Activated CD4-positive, alpha-beta memory T cell treated with anti-CD3 and anti-CD28 coated beads, Interleukin-2, amount 10 ng/mL, durations not matched to agents 7 days and 5 days (primary cell): Measurements from ENCODE around the gene EVI5L. TPM values are rescaled to one million over a fixed set of nuclear protein-coding genes. Genes with fewer than 3 reads are reported as not detected.
"Not testable (repeated sequence)": the region's sequence is repeated elsewhere in the genome, so short reads cannot be mapped to it uniquely, and the experiment has no call there.

Source experiments
- CTCF ChIA-PET: fragments of 350-600 bp; sonication (Branson Sonifier 250); formaldehyde crosslinking; loops from one replicate; lab custom pipeline; 2021; ENCODE audit warnings: antibody characterized with exemption, inconsistent platforms; lab: Charles Lee
- POLR2A ChIA-PET: fragments of 350-600 bp; sonication (Branson Sonifier 250); formaldehyde crosslinking; loops from one replicate; lab custom pipeline; 2021; ENCODE audit warnings: antibody characterized with exemption; lab: Charles Lee
- DNase-seq: peaks from one replicate; pipeline ENCODE4 v3.0.0-alpha.2; 2020
- H3K27ac Mint-ChIP-seq: one replicate; pipeline ENCODE4 v1.8.0; 2021; ENCODE audit warnings: mild to moderate bottlenecking, mixed read lengths
- H3K27me3 Mint-ChIP-seq: one replicate; pipeline ENCODE4 v1.8.0; 2021; ENCODE audit warnings: mixed read lengths
- H3K36me3 Mint-ChIP-seq: one replicate; pipeline ENCODE4 v1.8.0; 2021; ENCODE audit warnings: low read depth, mixed read lengths
- H3K4me1 Mint-ChIP-seq: one replicate; pipeline ENCODE4 v1.8.0; 2021; ENCODE audit warnings: mixed read lengths
- H3K4me3 Mint-ChIP-seq: one replicate; pipeline ENCODE4 v1.8.0; 2021; ENCODE audit warnings: mild to moderate bottlenecking, mixed read lengths
- H3K9me3 Mint-ChIP-seq: one replicate; pipeline ENCODE4 v1.8.0; 2021; ENCODE audit warnings: mixed read lengths
- total RNA-seq, 2 experiments: library from RNA; stranded (reverse); gene quantifications; one replicate each; pipeline ENCODE4 v1.2.3, GENCODE V29; 2021

EVI5L gene
- 1 to 10 TPM; 7.0 to 7.7 TPM for total RNA-seq

DNA sequence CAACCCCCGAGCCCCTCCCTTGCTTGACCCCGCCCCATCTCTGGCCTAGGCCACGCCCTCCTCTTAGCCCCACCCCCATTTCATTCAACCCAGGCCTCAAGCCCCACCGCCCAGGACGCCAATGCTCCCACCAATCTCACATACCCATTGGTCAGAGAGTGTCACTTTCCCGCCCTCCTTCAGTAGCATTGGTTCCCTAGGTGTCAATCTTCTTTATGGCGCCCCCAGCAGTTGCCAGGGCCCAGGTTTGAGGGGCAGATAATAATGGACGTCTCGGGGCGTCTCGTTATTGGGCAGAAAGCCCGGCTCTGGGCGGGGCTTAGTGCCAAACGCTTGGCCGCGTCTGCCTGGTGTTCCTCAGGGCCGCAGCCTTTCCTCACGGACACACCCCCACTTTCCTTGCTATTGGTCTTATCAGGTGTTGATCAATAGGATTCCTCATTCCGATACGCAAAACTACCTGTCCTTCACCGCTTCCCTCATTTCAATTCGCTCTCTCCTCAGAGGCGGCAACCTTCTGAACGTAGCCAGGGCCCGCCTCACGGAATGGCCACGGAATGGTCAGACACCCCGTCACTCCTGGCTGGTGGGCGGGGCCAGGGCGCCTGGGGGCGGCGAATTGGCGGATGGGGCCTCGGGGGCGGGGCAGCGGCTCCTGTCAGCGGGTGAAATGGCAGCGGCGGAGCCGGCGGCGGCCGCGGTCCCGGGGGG is at the start of gene EVI5L:
Gene EVI5L, plus strand, starts transcription at position 658 of the 711 bp plus-strand sequence. CDS start 16,325 bp downstream, outside the sequence.
- H3K4me1 Mint-ChIP-seq, result peaks cover 22% of the 10 kb centered on the region
- peaks cover 6% of the 10 kb centered on the region for H3K27me3 Mint-ChIP-seq
- CTCF ChIA-PET, result interaction anchor here (1.2 kb wide), 2 partner anchors 30 to 261 kb away, joined by 3 to 5 read pairs; no protein-coding TSS in a partner anchor
- peak within 1 kb of the TSS; percentile 80 for H3K4me3 Mint-ChIP-seq
- POLR2A ChIA-PET, result interaction anchor here (1.0 kb wide), 1 partner anchor 308 kb away, joined by 3 read pairs; the partner anchor contains the start of gene MCOLN1
- H3K27ac Mint-ChIP-seq, result peak within 1 kb of the TSS; percentile 82
- H3K36me3 Mint-ChIP-seq, result no peaks in the 10 kb centered on the region
- DNase-seq, result peak; percentile 99
- no peaks in the 10 kb centered on the region for H3K9me3 Mint-ChIP-seq

- DNase-seq, result no peak
- H3K36me3 Mint-ChIP-seq, result no peaks in the 10 kb centered on the region
- H3K27me3 Mint-ChIP-seq, result peaks cover 31% of the 10 kb centered on the region
- ChIA-PET POLR2A (no interaction called here), CTCF (interaction anchor here (2.6 kb wide), 1 partner anchor 100 kb away, joined by 9 read pairs; the partner anchor contains the start of gene TRAPPC5)
- H3K4me1 Mint-ChIP-seq, result no peaks in the 10 kb centered on the region
- no peak overlapping the region for H3K27ac Mint-ChIP-seq
- no peak overlapping the region for H3K4me3 Mint-ChIP-seq
- no peaks in the 10 kb centered on the region for H3K9me3 Mint-ChIP-seq
Measured at GRCh38 chr19:7781157-7781556, 48.9 kb upstream of the EVI5L start.

- no peak for DNase-seq
- Mint-ChIP-seq H3K27ac (no peak overlapping the region), H3K27me3 (peaks cover 38% of the 10 kb centered on the region), H3K4me3 (no peak overlapping the region), H3K4me1 (no peaks in the 10 kb centered on the region), H3K9me3 (no peaks in the 10 kb centered on the region), H3K36me3 (no peaks in the 10 kb centered on the region)
- POLR2A ChIA-PET, result no interaction called here
- CTCF ChIA-PET, result interaction anchor here (0.6 kb wide), 1 partner anchor 215 kb away, joined by 3 read pairs; no protein-coding TSS in a partner anchor
Measured at GRCh38 chr19:7783991-7784423, 46.0 kb upstream of the EVI5L start.

- Mint-ChIP-seq H3K4me3 (no peak overlapping the region), H3K36me3 (no peaks in the 10 kb centered on the region), H3K27ac (no peak overlapping the region), H3K4me1 (no peaks in the 10 kb centered on the region), H3K9me3 (no peaks in the 10 kb centered on the region), H3K27me3 (peaks cover 44% of the 10 kb centered on the region)
- no peak for DNase-seq
- CTCF ChIA-PET, result interaction anchor here (0.6 kb wide), 1 partner anchor 216 kb away, joined by 3 read pairs; no protein-coding TSS in a partner anchor
- POLR2A ChIA-PET, result no interaction called here
Measured at GRCh38 chr19:7784856-7785255, 45.2 kb upstream of the EVI5L start.

DNA sequence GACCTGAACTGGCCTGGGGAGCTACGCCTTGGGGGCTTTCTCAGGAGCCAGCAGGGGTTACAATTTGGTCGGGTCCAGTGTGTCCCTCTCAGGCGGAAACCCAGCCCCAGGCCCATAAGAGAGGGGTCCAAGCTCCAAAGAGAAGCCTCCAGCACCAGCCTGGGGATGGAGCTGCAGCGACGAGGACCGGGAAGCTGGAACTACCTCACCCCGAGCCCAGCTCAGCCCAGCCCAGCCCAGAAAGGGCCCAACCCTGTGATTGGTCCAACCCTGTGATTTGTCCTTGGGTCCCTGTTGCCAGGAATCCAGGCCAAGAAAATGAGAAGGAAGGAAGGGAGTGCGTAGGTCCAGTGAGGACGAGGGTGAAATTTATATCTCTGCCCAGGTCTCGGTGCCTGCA is 42.9 kb upstream of the EVI5L start:
- POLR2A ChIA-PET, result no interaction called here
- no peak for DNase-seq
- no peaks in the 10 kb centered on the region for H3K9me3 Mint-ChIP-seq
- H3K4me1 Mint-ChIP-seq, result no peaks in the 10 kb centered on the region
- no peak overlapping the region for H3K27ac Mint-ChIP-seq
- CTCF ChIA-PET, result interaction anchor here (1.3 kb wide), 1 partner anchor 12 kb away, joined by 4 read pairs; no protein-coding TSS in a partner anchor
- peaks cover 41% of the 10 kb centered on the region for H3K27me3 Mint-ChIP-seq
- no peaks in the 10 kb centered on the region for H3K36me3 Mint-ChIP-seq
- no peak overlapping the region for H3K4me3 Mint-ChIP-seq

GRCh38 chr19:7787602-7788177 is 42.3 kb upstream of the EVI5L start:
- Mint-ChIP-seq H3K36me3 (no peaks in the 10 kb centered on the region), H3K4me1 (no peaks in the 10 kb centered on the region), H3K27me3 (peaks cover 41% of the 10 kb centered on the region), H3K9me3 (no peaks in the 10 kb centered on the region), H3K4me3 (no peak overlapping the region), H3K27ac (no peak overlapping the region)
- CTCF ChIA-PET, result interaction anchor here (1.3 kb wide), 1 partner anchor 11 kb away, joined by 4 read pairs; no protein-coding TSS in a partner anchor
- POLR2A ChIA-PET, result no interaction called here
- no peak for DNase-seq

GRCh38 chr19:7788178-7788932 is 41.7 kb upstream of the EVI5L start:
- Mint-ChIP-seq H3K9me3 (no peaks in the 10 kb centered on the region), H3K27me3 (peaks cover 41% of the 10 kb centered on the region), H3K4me1 (no peaks in the 10 kb centered on the region), H3K27ac (no peak overlapping the region), H3K36me3 (no peaks in the 10 kb centered on the region), H3K4me3 (no peak overlapping the region)
- no peak for DNase-seq
- ChIA-PET POLR2A (no interaction called here), CTCF (interaction anchor here (1.3 kb wide), 1 partner anchor 220 kb away, joined by 3 read pairs; no protein-coding TSS in a partner anchor)

- Mint-ChIP-seq H3K27me3 (peaks cover 35% of the 10 kb centered on the region), H3K9me3 (no peaks in the 10 kb centered on the region), H3K36me3 (no peaks in the 10 kb centered on the region), H3K27ac (no peak overlapping the region), H3K4me3 (no peak overlapping the region), H3K4me1 (no peaks in the 10 kb centered on the region)
- ChIA-PET POLR2A (no interaction called here), CTCF (interaction anchor here (1.3 kb wide), 1 partner anchor 220 kb away, joined by 3 read pairs; no protein-coding TSS in a partner anchor)
- DNase-seq, result no peak
Measured at GRCh38 chr19:7788933-7789323, 41.1 kb upstream of the EVI5L start.

- POLR2A ChIA-PET, result no interaction called here
- DNase-seq, result no peak
Measured at GRCh38 chr19:7789447-7789846, 40.6 kb upstream of the EVI5L start.

GRCh38 chr19:7790416-7790815 is 39.6 kb upstream of the EVI5L start:
- Mint-ChIP-seq H3K27me3 (peaks cover 30% of the 10 kb centered on the region), H3K27ac (no peak overlapping the region), H3K36me3 (no peaks in the 10 kb centered on the region), H3K4me3 (no peak overlapping the region), H3K9me3 (no peaks in the 10 kb centered on the region), H3K4me1 (no peaks in the 10 kb centered on the region)
- CTCF ChIA-PET, result interaction anchor here (0.9 kb wide), 1 partner anchor 110 kb away, joined by 4 read pairs; the partner anchor contains the start of gene TRAPPC5
- DNase-seq, result no peak
- POLR2A ChIA-PET, result no interaction called here

More at GRCh38 chr19:7789447-7789846, 40.6 kb upstream of the EVI5L start:
- no peaks in the 10 kb centered on the region for H3K4me1 Mint-ChIP-seq
- H3K4me3 Mint-ChIP-seq, result no peak overlapping the region
- no peak overlapping the region for H3K27ac Mint-ChIP-seq
- H3K27me3 Mint-ChIP-seq, result peaks cover 33% of the 10 kb centered on the region
- no peaks in the 10 kb centered on the region for H3K36me3 Mint-ChIP-seq
- CTCF ChIA-PET, result interaction anchor here (1.3 kb wide), 1 partner anchor 221 kb away, joined by 3 read pairs; no protein-coding TSS in a partner anchor
- H3K9me3 Mint-ChIP-seq, result no peaks in the 10 kb centered on the region

DNA sequence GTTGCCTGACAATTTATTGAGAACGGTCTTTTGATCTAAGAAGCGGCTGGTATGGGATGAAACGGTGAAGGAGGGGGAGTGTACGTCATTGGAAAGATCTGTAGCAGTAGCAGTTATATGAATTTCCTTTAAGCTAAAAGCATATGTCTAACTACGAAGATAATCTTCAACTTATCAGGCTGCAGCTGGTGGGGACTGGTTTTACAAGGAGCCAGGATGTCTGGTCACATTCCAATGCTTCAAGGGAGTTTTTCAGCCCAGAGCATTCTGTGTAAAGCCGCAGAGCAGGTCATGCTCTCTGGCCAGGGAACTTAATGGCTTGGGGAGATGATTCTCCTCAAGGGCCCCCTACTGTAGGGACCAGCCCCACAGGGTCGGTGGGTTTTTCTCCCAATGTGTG is 37.7 kb upstream of the EVI5L start:
- DNase-seq, result no peak
- POLR2A ChIA-PET, result no interaction called here
- no peak overlapping the region for H3K27ac Mint-ChIP-seq
- peaks cover 35% of the 10 kb centered on the region for H3K27me3 Mint-ChIP-seq
- no peaks in the 10 kb centered on the region for H3K36me3 Mint-ChIP-seq
- no peaks in the 10 kb centered on the region for H3K9me3 Mint-ChIP-seq
- H3K4me1 Mint-ChIP-seq, result no peaks in the 10 kb centered on the region
- CTCF ChIA-PET, result no interaction called here
- H3K4me3 Mint-ChIP-seq, result no peak overlapping the region

DNA sequence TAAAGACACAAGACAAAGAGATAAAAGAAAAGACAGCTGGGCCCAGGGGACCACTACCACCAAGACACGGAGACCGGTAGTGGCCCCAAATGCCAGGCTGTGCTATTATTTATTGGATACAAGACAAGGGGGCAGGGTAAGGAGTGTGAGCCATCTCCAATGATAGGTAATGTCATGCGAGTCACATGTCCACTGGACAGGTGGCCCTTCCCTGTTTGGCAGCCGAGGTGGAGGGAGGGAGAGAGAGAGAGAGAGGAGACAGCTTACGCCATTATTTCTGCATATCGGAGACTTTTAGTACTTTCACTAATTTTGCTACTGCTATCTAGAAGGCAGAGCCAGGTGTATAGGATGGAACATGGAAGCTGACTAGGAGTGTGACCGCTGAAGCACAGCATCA is 37.3 kb upstream of the EVI5L start:
- DNase-seq, H3K9me3 Mint-ChIP-seq, H3K4me1 Mint-ChIP-seq, H3K36me3 Mint-ChIP-seq, POLR2A ChIA-PET, H3K4me3 Mint-ChIP-seq, CTCF ChIA-PET, H3K27ac Mint-ChIP-seq: not testable (repeated sequence)
- H3K27me3 Mint-ChIP-seq, result peaks cover 35% of the 10 kb centered on the region
